ENCODE data around the gene DUOX1. TPM values are rescaled to one million over a fixed set of nuclear protein-coding genes. Genes with fewer than 3 reads are reported as not detected.

The DUOX1 gene
- total and polyA plus RNA-seq, 4 donors: 0.02 to 0.94 (median 0.08) TPM; not detected in 1

DNA sequence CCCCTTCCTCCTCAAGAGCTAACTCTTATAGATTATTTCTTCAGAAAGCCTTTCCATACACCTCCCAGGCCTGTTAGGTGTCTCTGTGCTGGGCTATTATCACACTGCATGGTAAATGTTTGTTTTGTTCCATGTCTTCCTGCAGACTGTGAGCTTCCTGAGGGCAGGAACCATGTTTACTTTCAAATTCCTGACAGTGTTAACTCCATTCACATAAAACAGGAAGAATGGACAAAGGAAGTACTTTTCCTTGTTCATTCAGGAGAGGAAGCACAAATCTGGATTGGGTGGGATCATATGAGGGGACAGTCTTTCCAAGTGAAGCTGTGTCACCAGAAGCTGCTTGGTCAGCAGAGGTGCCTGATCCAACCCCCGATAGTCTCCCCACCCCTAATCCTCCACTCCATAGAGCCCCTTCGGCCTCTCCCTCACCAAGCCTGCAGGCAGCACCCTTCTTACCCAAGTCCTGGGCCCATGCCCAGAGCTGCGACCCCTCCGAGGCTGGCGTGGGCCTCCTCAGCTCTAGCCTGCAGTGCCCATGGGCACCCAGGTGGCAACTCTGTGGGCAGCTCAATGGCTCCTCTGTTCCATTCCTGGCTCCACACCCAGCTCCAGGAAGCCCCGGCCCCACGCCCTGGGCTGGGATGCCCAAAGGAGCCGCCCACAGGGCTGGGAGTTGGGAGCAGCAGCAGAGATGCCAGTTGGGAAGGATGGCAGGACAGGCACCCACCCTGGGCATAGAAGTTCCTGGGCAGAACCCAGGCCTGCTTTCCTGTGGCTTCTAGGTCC is 51.0 kb downstream of the DUOX1 start:
- no peak for DNase-seq (ENCODE audit: low spot score)
- WGBS: 78% methylated on average over 8 of the region's 8 CpGs

DNA sequence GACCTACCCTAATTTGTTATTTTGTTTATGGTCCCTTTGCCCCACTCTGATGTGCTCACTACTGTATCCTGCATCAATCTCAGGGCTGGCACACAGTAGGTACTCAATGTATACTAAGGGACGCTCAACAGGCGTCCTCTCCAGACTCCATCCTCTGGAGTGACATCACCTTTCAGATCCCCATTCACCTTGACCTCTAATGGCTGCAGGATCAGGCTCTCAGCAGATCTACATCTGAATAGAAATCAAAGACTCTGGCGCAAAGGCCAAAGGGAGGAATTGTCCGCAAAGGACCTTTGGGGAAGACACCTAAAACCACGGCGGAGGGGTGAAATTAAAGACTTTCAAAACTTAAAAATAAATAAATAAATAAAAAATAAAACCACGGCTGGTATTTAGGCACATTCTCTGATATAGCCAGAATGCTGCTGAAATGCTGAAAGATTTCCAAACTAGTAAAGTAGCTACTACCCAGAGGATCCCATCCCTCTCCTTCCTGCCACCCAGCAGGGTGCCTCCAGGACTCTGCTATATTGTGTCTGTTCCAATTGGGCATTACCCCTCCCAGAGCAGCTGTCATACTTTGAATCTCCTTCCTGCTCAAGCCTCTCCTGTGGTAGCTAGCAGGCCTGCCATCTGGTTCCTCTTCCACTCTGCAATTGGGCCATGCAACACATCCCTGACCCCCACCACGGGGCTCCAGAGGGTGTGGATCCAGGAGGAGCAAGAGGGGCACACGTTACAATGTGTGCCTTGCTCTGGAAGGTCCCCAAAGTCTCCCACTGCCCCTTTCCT is 51.9 kb downstream of the DUOX1 start:
- no peaks in the 10 kb centered on the region for H3K27me3 ChIP-seq (ENCODE audit: control insufficient read depth in 4 of 4, insufficient read depth in 4 of 4, low read length in 3 of 4)
- H3K4me3 ChIP-seq (ENCODE audit: low read depth in 1 of 3, low read length in 3 of 3): no peak overlapping the region
- H3K9me3 ChIP-seq (ENCODE audit: control insufficient read depth in 4 of 4, low read length in 3 of 4): no peaks in the 10 kb centered on the region
- H3K27ac ChIP-seq (ENCODE audit: low read depth in 1 of 2, low read length in 2 of 2): no peak overlapping the region
- no peaks in the 10 kb centered on the region for H3K36me3 ChIP-seq (ENCODE audit: control insufficient read depth in 4 of 4, insufficient read depth in 3 of 4, low read depth in 1 of 4, low read length in 3 of 4)
- no peak for TF ChIP-seq FOXA1 (IDR thresholded peaks at IDR 0.05)
- TF ChIP-seq YY1 (IDR thresholded peaks at IDR 0.05): no peak
- TF ChIP-seq TAF1 (conservative IDR thresholded peaks at IDR 0.05): no peak
- TF ChIP-seq GABPA (IDR thresholded peaks at IDR 0.05 in 1 of 2, conservative IDR thresholded peaks at IDR 0.05 in 1 of 2): no peak
- TF ChIP-seq FOXA2 (IDR thresholded peaks at IDR 0.05): no peak
- TF ChIP-seq, protein P1, sequence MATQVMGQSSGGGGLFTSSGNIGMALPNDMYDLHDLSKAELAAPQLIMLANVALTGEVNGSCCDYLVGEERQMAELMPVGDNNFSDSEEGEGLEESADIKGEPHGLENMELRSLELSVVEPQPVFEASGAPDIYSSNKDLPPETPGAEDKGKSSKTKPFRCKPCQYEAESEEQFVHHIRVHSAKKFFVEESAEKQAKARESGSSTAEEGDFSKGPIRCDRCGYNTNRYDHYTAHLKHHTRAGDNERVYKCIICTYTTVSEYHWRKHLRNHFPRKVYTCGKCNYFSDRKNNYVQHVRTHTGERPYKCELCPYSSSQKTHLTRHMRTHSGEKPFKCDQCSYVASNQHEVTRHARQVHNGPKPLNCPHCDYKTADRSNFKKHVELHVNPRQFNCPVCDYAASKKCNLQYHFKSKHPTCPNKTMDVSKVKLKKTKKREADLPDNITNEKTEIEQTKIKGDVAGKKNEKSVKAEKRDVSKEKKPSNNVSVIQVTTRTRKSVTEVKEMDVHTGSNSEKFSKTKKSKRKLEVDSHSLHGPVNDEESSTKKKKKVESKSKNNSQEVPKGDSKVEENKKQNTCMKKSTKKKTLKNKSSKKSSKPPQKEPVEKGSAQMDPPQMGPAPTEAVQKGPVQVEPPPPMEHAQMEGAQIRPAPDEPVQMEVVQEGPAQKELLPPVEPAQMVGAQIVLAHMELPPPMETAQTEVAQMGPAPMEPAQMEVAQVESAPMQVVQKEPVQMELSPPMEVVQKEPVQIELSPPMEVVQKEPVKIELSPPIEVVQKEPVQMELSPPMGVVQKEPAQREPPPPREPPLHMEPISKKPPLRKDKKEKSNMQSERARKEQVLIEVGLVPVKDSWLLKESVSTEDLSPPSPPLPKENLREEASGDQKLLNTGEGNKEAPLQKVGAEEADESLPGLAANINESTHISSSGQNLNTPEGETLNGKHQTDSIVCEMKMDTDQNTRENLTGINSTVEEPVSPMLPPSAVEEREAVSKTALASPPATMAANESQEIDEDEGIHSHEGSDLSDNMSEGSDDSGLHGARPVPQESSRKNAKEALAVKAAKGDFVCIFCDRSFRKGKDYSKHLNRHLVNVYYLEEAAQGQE (IDR thresholded peaks at IDR 0.05): no peak
- TF ChIP-seq JUND (IDR thresholded peaks at IDR 0.05): no peak
- no peak for TF ChIP-seq HNF4G (IDR thresholded peaks at IDR 0.05)
- TF ChIP-seq, protein P2, sequence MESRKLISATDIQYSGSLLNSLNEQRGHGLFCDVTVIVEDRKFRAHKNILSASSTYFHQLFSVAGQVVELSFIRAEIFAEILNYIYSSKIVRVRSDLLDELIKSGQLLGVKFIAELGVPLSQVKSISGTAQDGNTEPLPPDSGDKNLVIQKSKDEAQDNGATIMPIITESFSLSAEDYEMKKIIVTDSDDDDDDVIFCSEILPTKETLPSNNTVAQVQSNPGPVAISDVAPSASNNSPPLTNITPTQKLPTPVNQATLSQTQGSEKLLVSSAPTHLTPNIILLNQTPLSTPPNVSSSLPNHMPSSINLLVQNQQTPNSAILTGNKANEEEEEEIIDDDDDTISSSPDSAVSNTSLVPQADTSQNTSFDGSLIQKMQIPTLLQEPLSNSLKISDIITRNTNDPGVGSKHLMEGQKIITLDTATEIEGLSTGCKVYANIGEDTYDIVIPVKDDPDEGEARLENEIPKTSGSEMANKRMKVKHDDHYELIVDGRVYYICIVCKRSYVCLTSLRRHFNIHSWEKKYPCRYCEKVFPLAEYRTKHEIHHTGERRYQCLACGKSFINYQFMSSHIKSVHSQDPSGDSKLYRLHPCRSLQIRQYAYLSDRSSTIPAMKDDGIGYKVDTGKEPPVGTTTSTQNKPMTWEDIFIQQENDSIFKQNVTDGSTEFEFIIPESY (IDR thresholded peaks at IDR 0.05): no peak
- TF ChIP-seq, protein P3, sequence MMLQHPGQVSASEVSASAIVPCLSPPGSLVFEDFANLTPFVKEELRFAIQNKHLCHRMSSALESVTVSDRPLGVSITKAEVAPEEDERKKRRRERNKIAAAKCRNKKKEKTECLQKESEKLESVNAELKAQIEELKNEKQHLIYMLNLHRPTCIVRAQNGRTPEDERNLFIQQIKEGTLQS (IDR thresholded peaks at IDR 0.05): no peak
- TF ChIP-seq, protein P4, sequence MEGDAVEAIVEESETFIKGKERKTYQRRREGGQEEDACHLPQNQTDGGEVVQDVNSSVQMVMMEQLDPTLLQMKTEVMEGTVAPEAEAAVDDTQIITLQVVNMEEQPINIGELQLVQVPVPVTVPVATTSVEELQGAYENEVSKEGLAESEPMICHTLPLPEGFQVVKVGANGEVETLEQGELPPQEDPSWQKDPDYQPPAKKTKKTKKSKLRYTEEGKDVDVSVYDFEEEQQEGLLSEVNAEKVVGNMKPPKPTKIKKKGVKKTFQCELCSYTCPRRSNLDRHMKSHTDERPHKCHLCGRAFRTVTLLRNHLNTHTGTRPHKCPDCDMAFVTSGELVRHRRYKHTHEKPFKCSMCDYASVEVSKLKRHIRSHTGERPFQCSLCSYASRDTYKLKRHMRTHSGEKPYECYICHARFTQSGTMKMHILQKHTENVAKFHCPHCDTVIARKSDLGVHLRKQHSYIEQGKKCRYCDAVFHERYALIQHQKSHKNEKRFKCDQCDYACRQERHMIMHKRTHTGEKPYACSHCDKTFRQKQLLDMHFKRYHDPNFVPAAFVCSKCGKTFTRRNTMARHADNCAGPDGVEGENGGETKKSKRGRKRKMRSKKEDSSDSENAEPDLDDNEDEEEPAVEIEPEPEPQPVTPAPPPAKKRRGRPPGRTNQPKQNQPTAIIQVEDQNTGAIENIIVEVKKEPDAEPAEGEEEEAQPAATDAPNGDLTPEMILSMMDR (IDR thresholded peaks at IDR 0.05; ENCODE audit: low read depth, low read length, missing input control): no peak
- TF ChIP-seq RAD21 (IDR thresholded peaks at IDR 0.05): no peak
- no peak for TF ChIP-seq EGR1 (IDR thresholded peaks at IDR 0.05; ENCODE audit: low read depth in 2 of 2)
- TF ChIP-seq NR2F2 (IDR thresholded peaks at IDR 0.05): no peak
- TF ChIP-seq, protein P5, sequence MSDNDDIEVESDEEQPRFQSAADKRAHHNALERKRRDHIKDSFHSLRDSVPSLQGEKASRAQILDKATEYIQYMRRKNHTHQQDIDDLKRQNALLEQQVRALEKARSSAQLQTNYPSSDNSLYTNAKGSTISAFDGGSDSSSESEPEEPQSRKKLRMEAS (IDR thresholded peaks at IDR 0.05): no peak
- no peak for TF ChIP-seq HNF4A (conservative IDR thresholded peaks at IDR 0.05)
- TF ChIP-seq RXRA (IDR thresholded peaks at IDR 0.05): no peak
- TF ChIP-seq SP1 (IDR thresholded peaks at IDR 0.05): no peak
- WGBS: 83% methylated on average over 9 of the region's 9 CpGs
- no peak overlapping the region for H3K9ac ChIP-seq (ENCODE audit: low read depth in 1 of 2, low read length in 2 of 2)
- DNase-seq (ENCODE audit: low spot score): no peak
- peaks cover 17 to 39% (median 24%) of the 10 kb centered on the region in 4 donors for H3K4me1 ChIP-seq (ENCODE audit: control insufficient read depth in 4 of 4, insufficient read depth in 4 of 4, low read length in 3 of 4)

More for the DNA sequence above, 51.0 kb downstream of the DUOX1 start:
- Histone ChIP-seq H3K9ac (ENCODE audit: low read depth in 1 of 2, low read length in 2 of 2) (no peak overlapping the region), H3K27me3 (ENCODE audit: control insufficient read depth in 4 of 4, insufficient read depth in 4 of 4, low read length in 3 of 4) (no peaks in the 10 kb centered on the region), H3K4me3 (ENCODE audit: low read depth in 1 of 3, low read length in 3 of 3) (no peak overlapping the region), H3K9me3 (ENCODE audit: control insufficient read depth in 4 of 4, low read length in 3 of 4) (no peaks in the 10 kb centered on the region), H3K27ac (ENCODE audit: low read depth in 1 of 2, low read length in 2 of 2) (no peak overlapping the region), H3K36me3 (ENCODE audit: control insufficient read depth in 4 of 4, insufficient read depth in 3 of 4, low read depth in 1 of 4, low read length in 3 of 4) (peaks cover 0 to 5% (median 1%) of the 10 kb centered on the region in 4 donors), H3K4me1 (ENCODE audit: control insufficient read depth in 4 of 4, insufficient read depth in 4 of 4, low read length in 3 of 4) (peaks cover 12 to 31% (median 16%) of the 10 kb centered on the region in 4 donors)
- TF ChIP-seq RAD21 (IDR thresholded peaks at IDR 0.05): no peak
